Activated CD8-positive, alpha-beta T cell treated with anti-CD3 and anti-CD28 coated beads for 36 hours (primary cell): Measurements from ENCODE around the gene MAP7D3. TPM values are rescaled to one million over a fixed set of nuclear protein-coding genes. Genes with fewer than 3 reads are reported as not detected.

Experiments used
- ATAC-seq: fragments of 200-7000 bp; cut with Tn5 transposase; one replicate; pipeline ENCODE4 v1.10.0; 2021; ENCODE audit warnings: mild to moderate bottlenecking, moderate library complexity
- CTCF ChIA-PET: fragments of 350-600 bp; sonication (Branson Sonifier 250); formaldehyde crosslinking; loops from one replicate; lab custom pipeline; 2021; ENCODE audit warnings: antibody characterized with exemption; lab: Charles Lee
- POLR2A ChIA-PET: fragments of 350-600 bp; sonication (Branson Sonifier 250); formaldehyde crosslinking; loops from one replicate; lab custom pipeline; 2021; ENCODE audit warnings: antibody characterized with exemption; lab: Charles Lee
- DNase-seq: peaks from one replicate; pipeline ENCODE4 v3.0.0-alpha.2; 2020
- H3K27ac Mint-ChIP-seq: one replicate; pipeline ENCODE4 v1.8.0; 2021; ENCODE audit warnings: mild to moderate bottlenecking, mixed read lengths
- H3K27me3 Mint-ChIP-seq: one replicate; pipeline ENCODE4 v1.8.0; 2021; ENCODE audit warnings: mixed read lengths
- H3K36me3 Mint-ChIP-seq: one replicate; pipeline ENCODE4 v1.8.0; 2021; ENCODE audit warnings: low read depth, mixed read lengths
- H3K4me1 Mint-ChIP-seq: one replicate; pipeline ENCODE4 v1.8.0; 2021; ENCODE audit warnings: low read depth, mixed read lengths
- H3K4me3 Mint-ChIP-seq: one replicate; pipeline ENCODE4 v1.8.0; 2021; ENCODE audit warnings: mild to moderate bottlenecking, moderate library complexity, mixed read lengths
- H3K9me3 Mint-ChIP-seq: one replicate; pipeline ENCODE4 v1.8.0; 2021; ENCODE audit warnings: mixed read lengths
- CTCF ChIP-seq: fragments of 200-600 bp; IDR thresholded peaks from one replicate; pipeline ENCODE4 v1.8.0; 2022; ENCODE audit warnings: antibody characterized with exemption, mild to moderate bottlenecking
- intact Hi-C: fragments of 100-400 bp; cut with micrococcal nuclease; formaldehyde crosslinking; loops from one replicate; pipeline ENCODE4 v1.10.0; 2022
- total RNA-seq, 2 experiments: library from RNA; stranded (reverse); gene quantifications; one replicate each; pipeline ENCODE4 v1.2.3, GENCODE V29; 2021

MAP7D3 gene
- total RNA-seq, 2 experiments from 2014 or later, result 13.4 to 14.2 TPM

DNA sequence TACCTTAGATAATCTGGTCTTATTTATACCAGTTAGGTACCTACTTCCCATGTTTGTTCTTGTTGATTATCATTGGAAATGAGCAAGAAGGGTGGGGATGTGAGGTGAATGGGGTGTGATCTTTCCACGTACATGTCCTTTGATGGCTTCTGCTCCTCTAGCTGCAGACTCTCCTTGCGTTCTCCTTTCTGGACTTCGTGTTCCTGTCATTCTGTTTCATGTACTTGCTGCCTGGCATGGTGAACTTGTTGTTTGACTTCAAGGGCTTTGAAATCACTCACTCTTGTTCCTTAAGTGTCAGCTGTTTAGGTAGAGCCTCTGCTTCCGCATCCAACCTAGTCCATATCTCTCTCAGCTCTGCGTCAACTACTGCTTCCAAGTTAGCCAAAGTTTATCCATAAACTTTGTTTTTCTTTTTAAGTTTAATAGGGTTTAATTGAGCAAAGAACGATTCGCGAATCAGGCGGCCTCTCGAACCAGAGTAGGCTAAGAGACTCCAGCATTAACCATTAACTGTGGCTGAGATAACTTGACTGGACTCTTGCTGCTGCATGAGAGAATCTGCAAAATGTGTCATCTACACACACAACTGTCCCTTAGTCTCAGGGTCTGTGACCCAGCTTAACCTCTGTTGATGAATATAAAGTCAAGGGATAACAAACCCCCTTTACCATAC is 61.0 kb downstream of the MAP7D3 start:
- DNase-seq, result no peak
- intact Hi-C loops, result no loop called here
- Mint-ChIP-seq H3K9me3 (no peaks in the 10 kb centered on the region), H3K4me3 (no peak overlapping the region), H3K27me3 (no peaks in the 10 kb centered on the region), H3K36me3 (peaks cover 7% of the 10 kb centered on the region), H3K4me1 (peaks cover 25% of the 10 kb centered on the region), H3K27ac (no peak overlapping the region)
- ChIA-PET CTCF (interaction anchor here (1.8 kb wide), 1 partner anchor 162 kb away, joined by 4 read pairs; no protein-coding TSS in a partner anchor), POLR2A (no interaction called here)
- TF ChIP-seq CTCF, result no peak
- ATAC-seq, result no peak

- Mint-ChIP-seq H3K27me3 (no peaks in the 10 kb centered on the region), H3K9me3 (no peaks in the 10 kb centered on the region), H3K4me3 (no peak overlapping the region), H3K27ac (no peak overlapping the region), H3K4me1 (peaks cover 26% of the 10 kb centered on the region), H3K36me3 (peaks cover 7% of the 10 kb centered on the region)
- POLR2A ChIA-PET, result no interaction called here
- no peak for TF ChIP-seq CTCF
- CTCF ChIA-PET, result no interaction called here
- ATAC-seq (no peak), DNase-seq (no peak)
- intact Hi-C loops, result no loop called here
Observed at GRCh38 chrX:136189222-136189621, 62.0 kb downstream of the MAP7D3 start.

DNA sequence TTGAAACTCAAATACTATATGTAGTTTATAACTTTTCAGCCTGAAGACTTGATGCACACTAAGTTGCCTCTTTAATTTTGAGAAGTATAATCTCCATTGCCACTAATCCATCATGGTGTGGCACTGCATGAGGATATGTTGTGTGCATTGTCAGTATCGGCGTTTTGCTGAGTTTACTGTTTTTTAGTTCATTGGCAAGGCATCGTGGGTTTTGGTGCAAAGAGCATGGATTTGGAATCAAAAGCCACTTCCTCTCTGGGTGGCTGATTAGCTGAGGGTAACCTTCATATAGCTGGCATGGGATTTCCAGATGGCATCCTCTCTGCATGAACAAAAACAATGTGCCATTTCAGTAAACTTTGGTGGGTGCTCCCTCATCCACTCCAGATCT is 65.2 kb downstream of the MAP7D3 start:
- Mint-ChIP-seq H3K27me3 (no peaks in the 10 kb centered on the region), H3K27ac (no peak overlapping the region), H3K4me1 (peaks cover 4% of the 10 kb centered on the region), H3K9me3 (no peaks in the 10 kb centered on the region), H3K36me3 (no peaks in the 10 kb centered on the region), H3K4me3 (no peak overlapping the region)
- ChIA-PET CTCF (interaction anchor here (1.1 to 1.5 kb wide), 2 partner anchors 23 to 158 kb away, joined by 3 to 4 read pairs; no protein-coding TSS in a partner anchor), POLR2A (no interaction called here)
- intact Hi-C loops, result no loop called here
- no peak for TF ChIP-seq CTCF
- ATAC-seq (no peak), DNase-seq (no peak)

GRCh38 chrX:136185401-136186022 is 65.7 kb downstream of the MAP7D3 start:
- Mint-ChIP-seq H3K4me1 (peaks cover 4% of the 10 kb centered on the region), H3K4me3 (no peak overlapping the region), H3K36me3 (no peaks in the 10 kb centered on the region), H3K27me3 (no peaks in the 10 kb centered on the region), H3K27ac (no peak overlapping the region), H3K9me3 (no peaks in the 10 kb centered on the region)
- intact Hi-C loops, result no loop called here
- CTCF ChIA-PET, result interaction anchor here (1.1 to 1.5 kb wide), 2 partner anchors 22 to 157 kb away, joined by 3 to 4 read pairs; no protein-coding TSS in a partner anchor
- DNase-seq (no peak), ATAC-seq (no peak)
- POLR2A ChIA-PET, result no interaction called here
- TF ChIP-seq CTCF, result no peak

GRCh38 chrX:136183917-136184316 is 67.3 kb downstream of the MAP7D3 start:
- Mint-ChIP-seq H3K27me3 (no peaks in the 10 kb centered on the region), H3K27ac (no peak overlapping the region), H3K4me3 (no peak overlapping the region), H3K4me1 (peaks cover 4% of the 10 kb centered on the region), H3K9me3 (no peaks in the 10 kb centered on the region), H3K36me3 (no peaks in the 10 kb centered on the region)
- ChIA-PET CTCF (no interaction called here), POLR2A (no interaction called here)
- no peak for DNase-seq
- intact Hi-C loops, result no loop called here
- TF ChIP-seq CTCF, result no peak
- no peak for ATAC-seq
